ENCODE results near the gene EVPL. TPM values are rescaled to one million over a fixed set of nuclear protein-coding genes. Genes with fewer than 3 reads are reported as not detected.
A peak's percentile ranks its signal among the peaks of the same experiment; 100 is the strongest.

EVPL gene
- total RNA-seq, 1 experiment from 2014 or later: 58.0 TPM

DNA sequence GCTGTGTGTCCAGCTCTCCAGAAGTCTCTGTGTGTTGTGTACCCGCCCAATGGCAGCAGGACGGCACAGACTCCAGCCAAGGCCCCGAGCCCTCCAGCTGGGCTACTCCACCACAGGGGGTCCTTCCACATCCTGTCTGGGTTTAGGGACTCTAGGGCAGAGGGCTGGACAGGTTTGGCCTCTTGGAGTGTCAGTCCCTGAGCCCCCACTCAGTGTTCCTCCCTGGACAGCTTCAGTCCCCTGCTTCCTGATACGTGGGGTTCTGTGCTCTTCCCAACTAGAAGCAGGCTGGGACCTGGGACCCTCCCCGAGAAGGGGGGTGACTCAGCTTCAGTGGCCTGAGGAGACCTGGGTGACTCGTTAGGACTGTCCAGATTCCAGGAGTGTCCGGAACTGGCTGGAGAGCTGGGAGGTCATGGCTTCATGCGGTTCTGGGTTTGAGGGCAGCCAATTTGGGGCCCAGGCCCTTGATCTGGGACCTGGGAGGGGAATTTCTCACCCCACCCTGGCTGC lies 22.3 kb downstream of the EVPL start:
- H3K4me1 ChIP-seq (ENCODE audit: control insufficient read depth in 1 of 2, insufficient read depth in 2 of 2, low read length in 2 of 2): peaks cover 0 to 23% of the 10 kb centered on the region in 2 experiments; a peak in 2 of 4 replicates
- DNase-seq (ENCODE audit: low read depth, low spot score) (no peak), ATAC-seq (no peak)
- peaks cover 11 to 12% of the 10 kb centered on the region in 2 experiments; a peak in 2 of 4 replicates for H3K36me3 ChIP-seq (ENCODE audit: control insufficient read depth in 1 of 2, insufficient read depth in 2 of 2, low read length in 2 of 2)
- no peak overlapping the region for H3K9ac ChIP-seq (ENCODE audit: low read length)
- RAD21 ChIA-PET (ENCODE audit: low non-redundant PET in 1 of 2, low total read pairs in 2 of 2, uncharacterized antibody in 2 of 2, unreplicated experiment in 2 of 2): interaction anchor here (0.6 to 1.9 kb wide), 3 partner anchors 98 to 100 kb away, joined by 3 to 7 read pairs (median 5); partner anchors contain the start of gene MRPL38 (in 1 of the 2)
- no TSS peak for BruUV-seq (replicated peaks)
- H3K79me2 ChIP-seq (ENCODE audit: insufficient read depth, low read length): no peaks in the 10 kb centered on the region
- CTCF ChIA-PET: interaction anchor here (0.7 to 7.1 kb wide), 12 partner anchors 9 to 275 kb away, joined by 3 to 68 read pairs (median 4); partner anchors contain the start of gene MRPL38
- POLR2A ChIA-PET: interaction anchor here (1.4 kb wide), 1 partner anchor 100 kb away, joined by 6 read pairs; the partner anchor contains the start of gene MRPL38
- no peaks in the 10 kb centered on the region for H3K9me2 ChIP-seq (ENCODE audit: insufficient read depth)
- H3K27me3 ChIP-seq (ENCODE audit: insufficient read depth, low read length): no peaks in the 10 kb centered on the region
- intact Hi-C loops (cut with micrococcal nuclease): loop anchor here (1.0 kb wide), 1 partner anchor 100 kb away; no protein-coding TSS in a partner anchor
- H3K4me2 ChIP-seq (ENCODE audit: low read length): no peak overlapping the region
- no peaks in the 10 kb centered on the region for H3K9me3 ChIP-seq (ENCODE audit: control insufficient read depth in 1 of 2, insufficient read depth in 1 of 2, low read depth in 1 of 2, low read length in 2 of 2)
- no peak overlapping the region for H3K4me3 ChIP-seq (replicated peaks in 1 of 2; ENCODE audit: low read depth in 1 of 2, low read length in 2 of 2)
- peak overlapping the region; percentile 16; the same call in 1 of the 2 replicates for H3K27ac ChIP-seq (ENCODE audit: low read depth, low read length)
- no peak overlapping the region for H2AFZ ChIP-seq (ENCODE audit: low read depth, low read length, poor library complexity, severe bottlenecking)
- no peaks in the 10 kb centered on the region for H4K20me1 ChIP-seq (ENCODE audit: insufficient read depth)
- no peak for TF ChIP-seq ZNF274 (IDR thresholded peaks at IDR 0.05; ENCODE audit: low read depth, low read length)
- no peak for TF ChIP-seq CTCF (IDR thresholded peaks at IDR 0.05 in 2 of 3, conservative IDR thresholded peaks at IDR 0.05 in 1 of 3; ENCODE audit: borderline replicate concordance in 1 of 3, insufficient read depth in 1 of 3, low read depth in 2 of 3, low read length in 2 of 3)
- TF ChIP-seq FOSL1 (IDR thresholded peaks at IDR 0.05; ENCODE audit: low read depth): no peak
- no peak for TF ChIP-seq REST (IDR thresholded peaks at IDR 0.05; ENCODE audit: low read depth)
- no peak for TF ChIP-seq JUND (IDR thresholded peaks at IDR 0.05)
